DMS53 treated with DMSO at 0.1 percent for 48 hours (cell line): ENCODE results near the gene TLK1.

Experiments used
- DNase-seq: peaks from one replicate; lab custom pipeline; 2025; ENCODE audit not compliant: unreplicated experiment; lab: John Stamatoyannopoulos, UW

TLK1 gene

GRCh38 chr2:171160119-171160955 is at the start of gene TLK1:
Gene TLK1, minus strand, starts transcription at chr2:171160893. Its CDS starts 465 bp downstream, at chr2:171160428.
- DNase-seq, result peak; percentile 81

DNA sequence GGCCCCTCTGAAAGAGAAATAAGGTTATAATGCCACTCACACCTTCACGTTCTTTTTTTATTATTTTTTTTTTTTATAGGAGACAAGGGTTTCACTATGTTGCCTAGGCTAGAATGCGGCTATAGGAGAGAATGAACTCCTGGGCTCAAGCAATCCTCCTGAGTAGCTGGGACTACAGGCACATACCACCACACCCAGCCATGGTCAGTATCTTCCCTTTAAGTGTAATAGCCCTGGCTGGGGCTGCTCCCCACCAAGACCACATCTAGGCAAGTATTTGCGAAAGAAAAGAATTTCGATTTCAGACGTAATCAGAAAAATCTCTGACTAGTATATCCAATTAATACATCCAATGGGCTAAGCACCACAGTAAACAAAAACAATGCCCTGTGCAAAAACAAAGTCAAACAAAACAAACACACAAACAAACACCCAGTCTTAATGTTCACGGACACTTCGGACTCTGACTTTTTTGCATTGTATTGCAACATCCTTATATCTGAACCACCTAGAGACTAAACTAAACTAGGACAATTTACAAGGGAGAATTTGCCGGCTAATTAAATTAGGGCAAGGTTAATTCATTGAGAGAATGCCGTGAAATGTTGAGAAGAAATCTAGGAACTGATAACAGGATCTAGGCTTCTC is 49.6 kb upstream of the TLK1 start:
- no peak for DNase-seq

DNA sequence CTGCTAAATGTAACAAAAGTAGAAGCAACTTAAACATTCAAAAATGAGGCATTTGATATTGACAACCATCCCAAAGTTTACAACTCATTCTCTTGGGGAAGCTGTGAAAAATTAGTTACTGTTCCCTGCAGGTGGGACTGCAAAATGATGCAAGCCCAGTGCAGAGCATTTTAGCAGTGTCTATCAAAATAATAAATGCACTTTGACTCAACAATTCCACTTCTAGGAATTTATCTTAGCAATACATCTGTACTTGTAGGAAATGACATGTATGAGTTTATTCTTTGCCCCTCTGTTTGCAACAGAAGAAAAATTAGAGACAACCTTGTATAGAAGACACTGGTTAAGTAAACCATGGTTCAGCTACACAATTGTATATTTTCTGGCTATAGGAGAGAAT is 48.0 kb upstream of the TLK1 start:
- no peak for DNase-seq

GRCh38 chr2:171206422-171207115 is 45.9 kb upstream of the TLK1 start:
- no peak for DNase-seq

DNA sequence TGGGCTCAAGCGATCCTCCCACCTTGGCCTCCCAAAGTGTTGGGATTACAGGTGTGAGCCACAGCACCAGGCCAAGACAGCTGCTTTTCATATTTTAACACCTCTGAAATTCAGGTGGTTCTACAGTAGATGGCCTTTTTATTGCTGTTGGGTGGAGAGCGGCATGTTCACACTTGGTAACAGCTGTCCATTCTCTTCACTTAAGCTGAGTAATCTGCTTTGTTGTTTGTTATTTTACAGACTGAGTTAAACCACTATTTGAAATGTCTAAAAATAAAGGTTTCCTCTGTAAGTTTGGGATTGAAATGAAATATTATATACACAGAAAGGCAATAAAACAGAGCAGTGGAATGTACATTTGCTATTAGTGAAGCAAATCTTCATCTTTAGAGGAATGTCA is 44.9 kb upstream of the TLK1 start:
- DNase-seq, result no peak

DNA sequence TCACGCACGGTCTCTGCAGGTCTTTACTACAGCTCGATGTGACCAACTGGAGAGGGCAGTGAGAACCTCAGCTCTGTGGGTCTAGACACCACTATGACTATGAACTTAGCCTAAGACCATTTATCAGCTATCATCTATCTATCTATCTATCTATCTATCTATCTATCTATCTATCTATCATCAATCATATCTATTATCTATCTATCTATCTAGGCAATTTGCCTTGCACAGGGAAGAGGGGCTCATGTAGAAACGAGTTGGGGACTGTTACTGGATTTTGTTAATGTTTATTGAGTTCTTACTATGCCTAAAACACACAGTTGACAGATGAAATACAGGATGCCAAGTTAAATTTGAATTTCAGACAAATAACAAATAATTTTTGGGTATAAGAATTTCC is 41.1 kb upstream of the TLK1 start:
- no peak for DNase-seq

DNA sequence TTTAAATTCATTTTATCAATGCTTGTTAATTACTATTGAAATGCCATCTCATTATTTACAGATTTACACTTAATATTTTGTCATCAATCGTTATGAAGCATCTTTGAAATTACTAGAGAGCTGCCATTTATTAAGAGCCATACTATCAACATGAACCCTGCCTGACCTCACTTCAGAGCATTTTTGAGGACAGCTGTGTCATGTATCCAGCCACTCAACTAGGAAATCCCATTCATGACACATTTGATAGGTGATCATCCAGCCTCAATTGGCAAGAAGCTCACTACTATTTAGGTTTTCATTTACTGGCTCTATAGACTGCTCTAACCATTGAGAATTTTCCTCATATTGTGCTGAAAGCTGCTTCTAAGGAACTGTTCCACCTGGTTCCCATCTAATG is 40.6 kb upstream of the TLK1 start:
- no peak for DNase-seq

- DNase-seq, result no peak
Observed at GRCh38 chr2:171200469-171200868, 39.8 kb upstream of the TLK1 start.

DNA sequence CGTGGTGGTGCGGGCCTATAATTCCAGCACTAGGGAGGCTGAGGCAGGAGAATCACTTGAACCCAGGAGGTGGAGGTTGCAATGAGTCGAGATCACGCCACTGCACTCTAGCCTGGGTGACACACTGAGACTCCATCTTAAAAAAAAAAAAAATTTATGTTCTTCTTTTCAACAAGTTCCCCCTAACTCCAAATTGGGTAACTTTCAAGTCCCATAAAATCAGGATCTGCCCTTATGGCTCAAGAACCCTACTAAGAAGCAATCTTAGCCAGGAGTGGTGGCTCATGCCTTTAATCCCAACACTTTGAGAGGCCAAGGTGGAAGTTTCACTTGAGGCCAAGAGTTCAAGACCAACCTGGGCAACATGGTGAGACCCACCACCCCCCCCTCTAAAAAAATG is 30.3 kb upstream of the TLK1 start:
- no peak for DNase-seq

- DNase-seq, result no peak
Observed at GRCh38 chr2:171187819-171188218, 27.1 kb upstream of the TLK1 start.

DNA sequence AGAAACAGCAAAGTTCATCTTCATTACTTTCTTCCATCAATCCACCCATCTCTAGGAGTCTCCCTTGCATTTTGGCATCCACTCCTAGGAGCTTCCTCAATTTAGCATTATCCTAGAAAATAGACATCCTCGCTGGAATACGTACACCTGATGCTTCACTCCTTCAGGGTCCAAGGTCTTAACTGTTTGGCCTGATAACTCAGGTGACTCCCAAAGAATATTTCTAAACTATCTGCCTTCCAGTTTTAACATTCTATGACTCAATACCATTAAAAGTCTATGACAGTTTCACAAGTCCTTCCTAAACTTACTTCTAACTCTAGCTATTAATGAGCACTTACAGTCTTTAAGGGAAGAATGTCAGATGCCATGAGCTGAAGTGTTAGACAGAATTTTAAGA is 26.5 kb upstream of the TLK1 start:
- DNase-seq, result no peak

GRCh38 chr2:171185941-171186340 is 25.2 kb upstream of the TLK1 start:
- DNase-seq, result no peak

DNA sequence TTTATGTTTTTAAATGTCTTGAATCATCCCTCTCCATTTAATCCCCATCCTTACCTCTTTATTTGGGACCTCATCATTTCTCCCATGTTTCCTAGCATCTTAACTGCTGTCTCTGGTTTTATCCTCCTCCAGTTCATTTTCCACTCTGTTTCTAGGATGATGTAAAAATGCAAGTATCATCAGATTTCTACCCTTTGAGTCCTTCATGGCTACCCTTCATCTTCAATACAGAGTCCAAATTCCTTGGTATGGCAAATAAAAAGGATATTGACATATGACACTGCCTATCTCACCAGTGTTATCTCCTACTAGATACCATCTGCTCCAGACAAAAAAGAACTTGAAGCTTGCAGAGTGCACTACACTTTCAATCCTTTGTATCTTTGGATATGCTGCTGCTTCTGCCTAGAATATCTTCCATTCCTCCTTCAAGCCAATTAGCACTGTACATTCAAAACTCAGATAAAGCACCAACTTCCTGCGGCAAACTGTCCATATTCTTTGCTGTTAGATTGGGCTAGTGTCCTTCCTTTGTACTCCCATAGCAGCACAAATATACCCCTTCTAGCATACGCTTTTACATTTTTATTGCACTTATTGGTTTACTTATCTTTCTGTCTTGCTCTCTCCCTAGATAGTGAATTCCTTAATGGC is 24.6 kb upstream of the TLK1 start:
- DNase-seq, result no peak

DNA sequence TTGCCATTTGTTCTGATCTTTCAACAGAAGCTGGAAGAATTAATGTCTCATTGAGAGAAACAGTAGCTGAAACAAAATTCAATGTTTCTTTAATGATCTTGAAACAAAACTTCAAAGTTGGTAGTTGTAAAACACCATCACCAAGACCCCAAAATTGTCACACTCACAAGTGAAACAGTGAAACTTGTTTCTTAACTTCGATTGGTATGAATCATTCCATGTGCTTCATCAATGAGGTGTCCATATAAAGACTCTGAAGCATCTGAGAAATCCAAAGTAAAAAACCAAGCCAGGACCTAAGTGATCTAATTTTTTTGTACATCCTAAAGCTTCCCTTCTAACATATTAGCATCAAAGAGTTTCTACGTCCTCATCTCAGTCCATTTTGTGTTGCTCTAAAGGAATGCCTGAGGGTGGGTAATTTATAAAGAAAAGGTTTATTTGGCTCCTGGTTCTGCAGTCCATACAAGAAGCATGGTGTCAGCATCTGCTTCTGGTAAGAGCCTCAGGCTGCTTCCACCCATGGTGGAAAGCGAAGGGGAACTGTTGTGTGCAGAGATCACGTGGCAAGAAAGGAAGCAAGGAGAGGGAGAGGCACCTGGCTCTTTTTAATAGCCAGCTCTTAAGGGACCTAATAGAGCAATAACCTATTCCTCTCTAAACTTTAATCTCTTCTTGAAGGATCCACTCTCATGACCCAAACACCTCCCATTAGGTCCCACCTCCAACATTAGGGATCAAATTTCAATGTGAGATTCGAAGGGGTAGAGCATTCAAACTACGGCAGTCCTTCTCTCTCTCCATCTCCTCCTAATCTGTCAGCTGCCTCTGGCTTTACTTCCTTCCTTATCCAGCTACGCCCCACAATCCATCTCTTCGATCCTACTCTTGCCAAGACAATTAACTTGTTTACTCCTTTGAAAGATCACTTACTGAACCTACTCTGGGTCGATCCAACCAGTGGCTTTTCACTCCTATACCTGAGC is 20.7 kb upstream of the TLK1 start:
- DNase-seq, result no peak

- DNase-seq, result no peak
Observed at GRCh38 chr2:171180229-171180930, 19.7 kb upstream of the TLK1 start.

DNA sequence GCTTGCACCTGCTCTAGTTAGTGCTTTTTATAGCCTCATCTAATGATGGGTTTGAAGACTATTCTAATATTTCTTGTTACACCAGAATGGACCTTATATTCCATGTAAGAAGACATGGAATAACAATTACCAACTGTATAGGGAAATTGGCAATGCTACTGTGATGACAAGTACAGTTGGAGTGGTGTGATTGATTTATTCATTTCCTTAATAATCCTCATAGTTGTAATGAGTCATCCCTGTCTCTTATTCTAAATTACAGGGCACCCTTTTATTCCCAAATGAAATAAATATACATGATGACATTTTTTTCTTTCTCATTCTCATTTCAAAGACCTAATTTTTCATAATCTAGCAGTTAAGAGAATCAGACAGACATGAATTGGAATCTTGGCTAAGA is 18.3 kb upstream of the TLK1 start:
- no peak for DNase-seq

GRCh38 chr2:171176516-171176915 is 15.8 kb upstream of the TLK1 start:
- no peak for DNase-seq

GRCh38 chr2:171174075-171174474 is 13.4 kb upstream of the TLK1 start:
- no peak for DNase-seq

GRCh38 chr2:171173087-171173486 is 12.4 kb upstream of the TLK1 start:
- no peak for DNase-seq

- DNase-seq, result no peak
Observed at GRCh38 chr2:171171808-171172207, 11.1 kb upstream of the TLK1 start.
